GM18526 (cell line): ENCODE results near the gene LRP1-AS.

ENCODE experiments used
- POLR2A ChIP-seq: IDR thresholded peaks from 3 replicates; pipeline ENCODE4 v1.6.1; 2011; ENCODE audit not compliant: insufficient read length; ENCODE audit errors: extremely low read depth

Gene LRP1-AS

DNA sequence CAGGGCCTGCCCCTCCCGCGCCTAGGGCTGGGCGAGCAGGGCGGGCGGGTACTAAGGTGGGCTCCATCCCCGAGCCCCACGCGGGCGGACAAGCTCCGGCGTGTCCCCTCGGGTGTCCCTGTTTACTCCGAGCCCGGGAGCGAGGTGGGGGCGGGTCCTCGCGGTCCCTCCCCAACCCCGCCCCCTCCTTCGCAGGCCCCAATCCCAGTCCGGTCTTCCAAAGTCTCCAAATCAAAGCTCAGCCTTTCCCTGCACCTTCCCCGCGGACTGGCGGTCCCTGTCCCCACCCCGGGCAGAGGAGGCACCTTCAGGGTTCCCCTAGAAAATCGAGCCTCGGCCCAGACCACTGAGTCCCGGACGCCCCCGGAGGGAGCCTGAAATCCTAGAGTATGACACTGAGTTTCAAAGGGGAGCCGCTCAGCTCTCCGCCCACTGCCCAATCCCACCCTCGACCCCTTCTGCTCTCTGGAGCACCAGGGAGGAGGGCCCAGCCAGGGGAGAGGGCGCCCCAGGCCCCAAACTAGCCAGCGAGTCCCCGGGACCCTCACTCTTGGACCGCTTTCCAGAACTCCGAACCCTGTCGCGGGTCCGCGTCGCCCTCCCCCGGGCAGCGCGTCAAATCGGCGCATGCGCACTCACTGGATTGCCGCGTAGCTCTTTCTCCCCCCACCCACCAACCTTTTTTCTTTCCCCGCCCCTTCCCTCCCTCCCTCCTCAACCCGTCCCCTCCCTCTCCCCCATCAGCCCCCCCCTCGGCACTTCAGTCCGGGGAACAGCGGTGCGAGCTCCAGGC, 19.5 kb downstream of the LRP1-AS start, which contains the start of gene LRP1:
TSS of gene LRP1 (plus strand) at position 758 of the 793 bp plus-strand sequence. CDS start 482 bp downstream, outside the sequence.
- TF ChIP-seq POLR2A: no peak

DNA sequence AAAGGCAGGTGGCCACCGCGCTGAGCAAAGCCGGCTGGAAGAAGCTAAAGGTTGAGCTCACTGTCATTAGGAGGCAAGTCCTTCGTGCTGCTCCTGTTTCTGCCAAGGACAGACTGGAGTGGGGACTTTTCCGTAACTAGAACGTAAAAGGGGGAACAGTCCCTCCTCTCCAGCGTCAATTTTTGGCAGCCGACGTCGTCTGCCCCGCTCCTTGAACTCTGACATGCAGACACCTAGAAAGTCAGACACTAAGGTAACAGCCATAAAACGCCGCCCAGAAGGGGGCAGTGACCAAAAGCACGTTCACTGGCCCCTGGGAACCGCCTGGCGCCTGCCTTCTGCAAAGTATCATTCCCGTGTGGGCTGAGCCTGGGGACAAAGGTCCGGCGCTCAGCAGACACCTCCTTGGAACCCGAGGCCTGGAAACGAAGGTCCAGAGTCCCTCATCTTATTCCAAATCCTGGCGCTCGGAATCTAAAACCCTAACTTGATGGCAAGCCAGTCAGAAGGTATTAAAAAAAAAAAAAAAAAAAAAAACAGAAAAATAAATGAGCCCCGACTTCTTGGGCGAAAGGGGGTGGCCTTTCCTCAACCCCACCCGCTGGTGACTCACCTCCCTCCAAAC, 20.2 kb downstream of the LRP1-AS start:
- TF ChIP-seq POLR2A: no peak

DNA sequence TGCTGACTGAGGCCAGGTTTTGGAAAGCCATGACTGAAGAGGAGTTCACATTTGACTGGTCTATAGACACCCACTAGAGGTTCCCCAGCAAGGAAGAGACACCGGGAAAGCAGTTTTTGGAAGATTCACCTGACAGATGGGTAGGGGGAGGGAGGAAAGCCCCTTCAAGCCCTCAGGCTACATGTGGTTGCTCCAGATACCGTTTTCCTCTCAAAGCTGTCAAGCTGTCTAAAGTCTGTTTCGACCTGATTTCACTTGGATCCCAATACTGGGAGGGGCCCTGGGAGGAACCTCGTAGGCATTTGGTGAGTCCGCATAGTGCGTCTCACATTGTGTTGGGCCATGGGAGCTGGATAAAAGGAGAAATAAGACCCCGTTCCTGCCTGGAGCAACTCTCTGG, 20.9 kb downstream of the LRP1-AS start:
- TF ChIP-seq POLR2A: no peak

DNA sequence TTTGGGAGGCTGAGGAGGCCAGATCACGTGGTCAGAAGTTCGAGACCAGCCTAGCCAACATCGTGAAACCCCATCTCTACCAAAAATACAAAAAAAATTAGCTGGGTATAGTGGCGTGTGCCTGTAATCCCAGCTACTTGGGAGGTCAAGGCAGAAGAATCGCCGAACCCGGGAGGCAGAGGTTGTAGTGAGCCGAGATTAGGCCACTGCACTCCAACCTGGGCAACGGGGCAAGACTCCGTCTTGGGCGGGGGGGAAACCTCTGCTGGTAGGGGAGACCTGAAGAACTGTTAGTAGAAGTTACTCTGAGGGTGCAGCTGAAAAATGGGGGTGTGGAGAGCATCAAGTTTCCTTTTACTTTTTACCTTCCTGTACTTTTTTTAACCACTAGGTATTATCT, 21.4 kb downstream of the LRP1-AS start:
- no peak for TF ChIP-seq POLR2A

DNA sequence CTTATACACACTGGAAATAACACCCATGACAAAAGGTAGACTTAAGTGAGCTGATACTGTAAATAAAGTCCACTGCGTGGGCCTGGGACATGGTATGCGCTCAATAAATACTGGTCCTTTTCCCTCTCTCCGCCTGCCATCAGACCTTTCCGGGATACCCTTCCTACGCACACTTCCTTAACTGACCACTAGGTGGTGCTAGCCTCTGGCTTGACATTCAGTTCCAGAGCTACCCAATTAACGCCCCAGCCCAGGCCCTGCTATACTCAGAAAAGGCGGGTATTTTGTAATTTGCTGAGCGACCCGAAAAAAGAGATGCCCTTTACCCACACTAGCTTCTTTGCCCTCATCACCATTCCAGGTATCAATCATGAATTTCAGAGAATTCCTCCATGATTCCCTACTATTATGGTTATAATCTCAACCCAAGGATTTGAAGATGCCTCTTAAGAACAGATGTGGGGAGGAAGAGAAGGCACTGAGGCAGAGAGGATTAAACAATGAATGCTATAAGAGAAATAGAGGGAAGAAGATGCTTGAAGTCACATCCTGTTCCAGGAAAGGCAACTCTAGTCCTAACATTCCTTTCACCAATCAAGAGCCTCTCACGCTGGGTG, 23.1 kb downstream of the LRP1-AS start:
- no peak for TF ChIP-seq POLR2A

DNA sequence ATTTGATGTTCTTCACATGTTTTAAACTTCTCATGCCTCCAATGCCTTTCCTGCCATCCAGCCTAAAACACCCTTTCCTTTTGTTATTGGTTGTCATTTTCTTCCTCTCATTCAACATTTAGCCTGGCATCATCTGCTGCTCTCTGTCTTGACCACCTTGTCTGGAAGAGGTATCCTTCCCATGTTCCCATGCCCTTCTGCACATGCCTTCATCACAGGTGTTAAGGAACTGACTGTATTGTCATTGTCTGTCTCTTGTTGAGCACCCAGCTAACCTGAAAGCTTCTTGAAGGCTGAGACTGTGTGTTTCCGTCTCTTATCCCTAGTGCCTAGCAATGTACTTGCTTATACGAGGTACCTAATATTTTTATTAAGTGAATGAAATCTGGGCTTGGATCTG, 23.6 kb downstream of the LRP1-AS start:
- TF ChIP-seq POLR2A: no peak

DNA sequence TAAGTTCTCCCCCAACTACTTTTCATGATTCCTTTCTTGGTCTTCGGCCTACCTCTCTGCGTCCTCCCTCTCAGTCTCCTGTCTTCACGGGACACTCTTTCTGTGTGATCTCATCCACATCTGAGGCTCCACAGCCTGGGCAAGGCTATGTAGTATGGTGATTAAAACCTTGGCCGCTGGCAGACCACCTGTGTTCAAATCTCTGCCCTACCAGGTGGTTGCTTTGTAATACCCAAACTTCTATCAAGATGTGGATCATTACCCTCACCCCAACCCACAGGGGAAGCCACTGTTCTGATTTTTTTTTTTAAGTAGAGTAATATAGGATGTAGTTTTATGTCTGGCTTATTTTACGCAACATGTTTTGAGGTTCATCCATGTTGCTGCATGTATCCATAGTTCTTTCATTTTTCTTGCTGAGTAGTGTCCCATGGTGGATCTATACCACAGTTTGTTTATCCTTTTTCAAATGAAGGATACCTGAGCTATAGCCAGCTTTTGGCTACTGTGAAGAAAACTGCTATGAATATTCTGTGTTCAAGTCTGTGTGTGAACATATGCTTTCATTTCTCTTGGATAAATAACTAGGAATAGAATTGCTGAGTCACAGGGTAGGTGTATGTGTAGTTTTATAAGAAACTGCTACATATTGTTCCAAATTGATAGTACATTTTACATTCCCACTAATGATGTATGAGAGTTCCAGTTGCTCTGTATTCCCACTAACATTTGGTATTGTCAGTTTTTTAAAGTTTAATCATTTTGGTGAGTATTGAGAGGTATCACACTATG, 27.9 kb downstream of the LRP1-AS start:
- TF ChIP-seq POLR2A: no peak

DNA sequence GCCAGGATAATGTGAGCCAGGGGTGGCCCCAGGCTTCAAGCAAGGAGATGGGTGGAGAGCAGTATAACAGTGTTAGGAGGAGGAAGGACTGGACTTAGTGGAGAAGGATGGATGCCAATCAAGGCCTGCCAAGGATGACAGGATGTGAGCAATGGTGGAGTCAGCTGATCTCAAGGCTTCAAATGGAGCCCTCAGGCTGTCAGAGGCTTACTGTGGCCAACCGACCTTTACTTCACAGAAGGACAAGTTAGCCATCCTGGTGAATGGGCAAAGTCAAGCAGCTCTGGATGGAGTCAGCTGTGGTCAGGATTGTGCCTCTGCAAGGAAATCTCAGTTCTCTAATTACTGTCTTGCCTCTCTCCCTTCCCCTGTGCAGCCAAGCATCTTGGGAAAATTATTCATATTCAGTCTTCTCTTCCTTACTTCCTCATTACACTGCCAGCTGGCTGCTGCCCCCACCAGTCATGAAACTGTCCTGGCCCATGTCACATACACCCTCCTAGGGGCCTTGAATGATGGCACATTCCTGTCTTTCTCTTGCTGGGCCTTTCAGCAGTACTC, 28.6 kb downstream of the LRP1-AS start:
- TF ChIP-seq POLR2A: no peak

DNA sequence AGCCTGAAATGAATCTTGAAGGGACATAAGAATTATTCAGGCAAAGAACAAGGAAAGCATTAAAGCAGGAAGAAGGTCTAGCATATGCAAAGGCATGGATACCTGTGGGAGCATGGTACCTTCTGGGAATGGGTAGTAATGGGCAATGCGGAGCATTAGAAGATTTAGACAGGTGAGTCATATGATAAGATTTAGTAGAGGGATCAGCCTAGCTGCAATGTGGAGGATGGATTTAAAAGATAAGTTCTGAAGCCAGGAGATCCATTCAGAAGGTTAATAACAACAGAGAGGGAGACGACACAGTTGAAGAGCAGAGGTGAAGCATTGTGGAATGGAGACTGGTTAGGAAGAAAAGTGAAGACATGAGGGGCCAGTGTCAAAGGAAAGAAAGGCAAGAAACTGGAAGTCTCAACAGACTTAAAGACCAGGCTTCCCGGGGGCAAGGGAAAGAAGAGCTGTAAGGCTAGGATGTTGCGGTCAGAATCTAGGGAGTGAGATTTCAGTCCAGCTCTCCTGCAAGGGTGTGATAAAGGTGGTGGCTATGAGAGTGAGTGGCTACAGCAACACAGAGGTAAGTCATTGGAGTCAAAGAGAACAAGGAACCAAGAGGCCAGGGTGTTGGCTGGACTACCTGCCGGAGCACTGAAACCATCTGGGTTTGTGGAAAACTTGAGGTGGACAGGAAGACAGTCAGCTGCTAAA, 30.7 kb downstream of the LRP1-AS start:
- no peak for TF ChIP-seq POLR2A

DNA sequence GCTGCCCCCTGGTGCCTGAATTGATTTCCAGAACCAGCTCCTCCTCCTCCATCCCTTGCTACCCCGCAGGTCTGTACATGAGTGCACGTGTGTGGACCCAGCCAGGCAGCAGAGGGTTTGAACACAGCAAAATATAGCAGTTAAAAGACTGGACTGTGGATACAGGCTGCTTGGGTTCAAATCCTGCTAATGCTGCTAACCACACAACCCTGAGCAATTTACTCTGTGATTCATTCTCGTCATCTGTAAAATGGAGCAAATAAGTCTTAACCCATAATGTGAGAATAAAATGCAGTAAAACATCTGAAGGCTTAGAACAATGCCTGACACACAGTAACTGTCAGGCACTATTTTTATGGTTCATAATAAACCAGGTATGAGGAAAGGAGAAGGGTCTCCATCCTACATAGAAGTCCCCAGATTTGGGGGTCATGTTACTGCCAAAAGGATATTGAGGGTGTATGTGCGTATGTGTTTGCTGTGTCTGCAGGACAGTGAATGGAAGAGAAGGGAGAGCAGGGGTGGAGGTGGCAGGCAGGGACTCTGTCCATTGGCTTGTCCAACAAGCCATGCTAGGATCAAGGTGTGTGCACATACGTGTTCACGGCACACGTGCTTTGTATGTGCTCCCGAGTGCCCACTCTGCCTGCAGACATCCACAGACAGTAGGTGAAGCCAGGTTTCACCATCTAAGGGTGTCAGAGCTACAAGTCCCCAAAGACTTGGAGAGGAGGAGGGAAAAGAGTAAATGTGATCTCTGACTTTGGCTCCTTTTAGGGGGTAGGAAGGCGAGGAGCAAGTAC, 34.7 kb downstream of the LRP1-AS start:
- no peak for TF ChIP-seq POLR2A

DNA sequence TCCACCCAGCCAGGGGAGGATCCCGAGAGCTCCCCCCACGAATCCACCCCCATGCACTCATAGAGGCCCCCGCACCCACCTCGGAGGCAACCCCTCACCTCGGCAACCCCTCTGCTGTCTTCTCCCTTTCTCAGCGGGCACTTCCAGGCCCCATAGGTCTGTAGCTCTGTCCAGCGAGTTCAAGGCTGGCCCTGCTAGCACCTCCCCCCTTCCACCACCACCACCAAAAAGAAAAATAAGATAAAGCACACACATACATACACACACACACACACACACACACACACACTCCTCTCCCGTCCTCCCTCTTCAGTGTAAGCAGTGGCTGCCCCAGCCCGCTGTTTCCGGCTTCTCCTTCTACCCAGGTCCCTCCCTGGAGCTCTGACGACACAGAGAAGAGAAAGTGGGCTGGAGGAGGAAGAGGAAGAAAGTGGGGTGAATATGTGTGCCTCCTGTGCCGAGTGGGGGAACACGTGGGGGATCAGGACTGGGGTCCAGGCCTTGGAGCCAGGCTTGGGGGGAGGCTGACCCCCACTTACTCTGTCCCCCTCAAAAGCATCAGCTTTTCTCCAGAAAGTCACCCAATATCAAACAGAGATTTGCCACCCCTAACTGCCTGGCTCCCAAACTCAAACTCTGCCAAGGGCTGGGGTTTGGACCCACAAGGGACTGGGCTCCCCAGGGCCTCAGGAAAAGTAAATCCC, 36.2 kb downstream of the LRP1-AS start, which contains the start of gene STAT6:
TSS of gene STAT6 (minus strand) at position 332 of the 704 bp plus-strand sequence. CDS start 3,084 bp downstream, outside the sequence.
- peak; percentile 72 for TF ChIP-seq POLR2A

DNA sequence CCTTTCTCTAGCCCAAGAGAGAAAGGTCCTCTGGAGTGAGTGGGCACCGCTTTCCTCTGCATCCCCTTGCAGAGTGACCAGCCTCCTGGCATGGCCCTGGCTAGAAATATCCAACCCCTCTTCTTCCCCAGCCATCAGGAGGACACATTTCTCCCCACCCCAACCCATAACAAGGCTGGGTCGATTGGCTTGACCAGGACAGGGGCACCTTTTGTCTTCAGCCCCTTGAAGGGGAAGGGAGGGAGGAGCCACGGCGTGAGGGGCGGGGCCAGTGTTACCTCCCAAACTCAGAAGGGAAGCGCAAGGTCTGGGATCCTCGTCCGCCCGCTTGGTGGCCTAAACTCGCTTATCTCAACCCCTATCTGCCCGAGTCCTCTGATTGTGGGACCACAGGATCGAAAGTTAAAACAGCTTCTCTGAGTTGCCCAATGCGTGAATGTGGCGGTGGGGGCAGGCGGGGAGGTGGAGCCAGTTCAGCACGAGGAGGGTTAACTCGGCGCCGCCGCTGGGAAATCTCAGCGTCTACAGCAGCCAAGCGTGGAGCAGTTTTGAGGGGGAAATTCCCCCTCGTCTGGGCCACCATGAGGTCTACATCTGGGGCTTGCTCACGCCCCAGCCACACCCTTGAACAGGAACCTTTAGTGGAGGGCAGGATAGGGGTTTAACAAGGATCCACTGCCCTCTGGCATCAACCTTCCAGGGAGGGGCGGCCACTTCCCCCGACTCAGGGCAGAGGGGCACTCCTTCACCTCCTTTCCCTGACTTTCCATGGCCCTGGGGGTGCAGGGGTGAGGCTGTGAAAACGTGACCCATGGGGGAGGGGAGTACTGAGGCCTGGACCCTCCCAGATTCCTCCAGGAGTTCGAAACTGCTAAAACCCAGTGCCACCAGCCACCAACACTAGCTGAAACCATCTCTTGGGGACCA, 37.1 kb downstream of the LRP1-AS start:
- peak; percentile 61 for TF ChIP-seq POLR2A
